ES-I3 (cell line): Measurements from ENCODE around the gene KRT24.

Source experiments
- H3K36me3 ChIP-seq: 2 replicates; pipeline ENCODE4 v1.6.1; 2013; ENCODE audit warnings: mild to moderate bottlenecking, low read length, control low read depth, moderate library complexity; ENCODE audit not compliant: insufficient read depth
- H3K4me1 ChIP-seq: 2 replicates; pipeline ENCODE4 v1.6.1; 2013; ENCODE audit warnings: mild to moderate bottlenecking, control low read depth, low read length; ENCODE audit not compliant: insufficient read depth
- H3K9ac ChIP-seq: 2 replicates; pipeline ENCODE4 v1.6.1; 2013; ENCODE audit warnings: low read depth, mild to moderate bottlenecking, low read length, moderate library complexity
- H3K9me3 ChIP-seq: 2 replicates; pipeline ENCODE4 v1.6.1; 2013; ENCODE audit warnings: mild to moderate bottlenecking, low read length, moderate library complexity; ENCODE audit not compliant: control insufficient read depth, insufficient read depth

The KRT24 gene

GRCh38 chr17:40707745-40708144 lies 4.2 kb upstream of the KRT24 start:
- H3K9ac ChIP-seq = no peak overlapping the region
- no peaks in the 10 kb centered on the region for H3K9me3 ChIP-seq
- H3K4me1 ChIP-seq = no peaks in the 10 kb centered on the region
- H3K36me3 ChIP-seq = no peaks in the 10 kb centered on the region

GRCh38 chr17:40705584-40705983 lies 2.0 kb upstream of the KRT24 start:
- Histone ChIP-seq H3K9me3 (no peaks in the 10 kb centered on the region), H3K9ac (no peak overlapping the region), H3K4me1 (no peaks in the 10 kb centered on the region), H3K36me3 (no peaks in the 10 kb centered on the region)

- no peaks in the 10 kb centered on the region for H3K36me3 ChIP-seq
- H3K9me3 ChIP-seq = no peaks in the 10 kb centered on the region
- no peaks in the 10 kb centered on the region for H3K4me1 ChIP-seq
- no peak overlapping the region for H3K9ac ChIP-seq
These were observed 1.3 kb downstream of the KRT24 start for GRCh38 chr17:40702271-40702670.

GRCh38 chr17:40699853-40700252 lies 3.7 kb downstream of the KRT24 start:
- no peaks in the 10 kb centered on the region for H3K4me1 ChIP-seq
- no peak overlapping the region for H3K9ac ChIP-seq

GRCh38 chr17:40699371-40699770 lies 4.2 kb downstream of the KRT24 start:
- no peak overlapping the region for H3K9ac ChIP-seq
- H3K36me3 ChIP-seq = no peaks in the 10 kb centered on the region
- H3K9me3 ChIP-seq = no peaks in the 10 kb centered on the region
- no peaks in the 10 kb centered on the region for H3K4me1 ChIP-seq

More at GRCh38 chr17:40699853-40700252, 3.7 kb downstream of the KRT24 start:
- Histone ChIP-seq H3K9me3 (no peaks in the 10 kb centered on the region), H3K36me3 (no peaks in the 10 kb centered on the region)

- Histone ChIP-seq H3K4me1 (no peaks in the 10 kb centered on the region), H3K9ac (no peak overlapping the region), H3K36me3 (no peaks in the 10 kb centered on the region), H3K9me3 (no peaks in the 10 kb centered on the region)
These were observed 6.3 kb downstream of the KRT24 start for GRCh38 chr17:40697297-40697696.

- H3K9ac ChIP-seq = no peak overlapping the region
These were observed 6.9 kb downstream of the KRT24 start for GRCh38 chr17:40696651-40697072.

GRCh38 chr17:40695874-40696472 lies 7.6 kb downstream of the KRT24 start:
- no peaks in the 10 kb centered on the region for H3K36me3 ChIP-seq
- no peak overlapping the region for H3K9ac ChIP-seq
- no peaks in the 10 kb centered on the region for H3K9me3 ChIP-seq
- no peaks in the 10 kb centered on the region for H3K4me1 ChIP-seq

More at GRCh38 chr17:40696651-40697072, 6.9 kb downstream of the KRT24 start:
- H3K4me1 ChIP-seq = no peaks in the 10 kb centered on the region
- H3K36me3 ChIP-seq = no peaks in the 10 kb centered on the region
- no peaks in the 10 kb centered on the region for H3K9me3 ChIP-seq

- Histone ChIP-seq H3K4me1 (no peaks in the 10 kb centered on the region), H3K9me3 (no peaks in the 10 kb centered on the region), H3K36me3 (no peaks in the 10 kb centered on the region), H3K9ac (no peak overlapping the region)
These were observed 9.0 kb downstream of the KRT24 start for GRCh38 chr17:40694584-40694983.

GRCh38 chr17:40687106-40687505 lies 16.4 kb downstream of the KRT24 start:
- Histone ChIP-seq H3K9me3 (no peaks in the 10 kb centered on the region), H3K36me3 (no peaks in the 10 kb centered on the region), H3K9ac (no peak overlapping the region), H3K4me1 (no peaks in the 10 kb centered on the region)

- Histone ChIP-seq H3K36me3 (no peaks in the 10 kb centered on the region), H3K9me3 (no peaks in the 10 kb centered on the region), H3K9ac (no peak overlapping the region), H3K4me1 (no peaks in the 10 kb centered on the region)
These were observed 17.4 kb downstream of the KRT24 start for GRCh38 chr17:40686192-40686591.

GRCh38 chr17:40680998-40681397 lies 22.6 kb downstream of the KRT24 start:
- Histone ChIP-seq H3K9ac (no peak overlapping the region), H3K4me1 (no peaks in the 10 kb centered on the region), H3K36me3 (no peaks in the 10 kb centered on the region), H3K9me3 (no peaks in the 10 kb centered on the region)

GRCh38 chr17:40679523-40679907 lies 24.0 kb downstream of the KRT24 start:
- Histone ChIP-seq H3K9me3 (no peaks in the 10 kb centered on the region), H3K9ac (no peak overlapping the region), H3K4me1 (no peaks in the 10 kb centered on the region), H3K36me3 (no peaks in the 10 kb centered on the region)

GRCh38 chr17:40678902-40679522 lies 24.5 kb downstream of the KRT24 start:
- no peaks in the 10 kb centered on the region for H3K4me1 ChIP-seq
- no peaks in the 10 kb centered on the region for H3K9me3 ChIP-seq
- no peak overlapping the region for H3K9ac ChIP-seq
- no peaks in the 10 kb centered on the region for H3K36me3 ChIP-seq

- Histone ChIP-seq H3K9me3 (no peaks in the 10 kb centered on the region), H3K4me1 (no peaks in the 10 kb centered on the region), H3K36me3 (no peaks in the 10 kb centered on the region), H3K9ac (no peak overlapping the region)
These were observed 27.6 kb downstream of the KRT24 start for GRCh38 chr17:40675905-40676304.
